GM12891 (cell line): Measurements from ENCODE around the gene CD276.

Source experiments
- DNase-seq: peaks from one replicate; pipeline ENCODE4 v3.0.0; 2011; ENCODE audit warnings: low spot score; ENCODE audit not compliant: insufficient read length
- FAIRE-seq: peaks from 2 replicates; lab custom pipeline; 2011; peaks lifted over from hg19 to GRCh38; lab: Jason Lieb, UNC
- PAX5 ChIP-seq: IDR thresholded peaks from 2 replicates; pipeline ENCODE4 v1.6.1; 2011; ENCODE audit warnings: low read length, moderate library complexity, mild to moderate bottlenecking; ENCODE audit not compliant: insufficient read depth, severe bottlenecking
- POLR2A ChIP-seq: IDR thresholded peaks from 2 replicates; pipeline ENCODE4 v1.6.1; 2011; ENCODE audit warnings: low read depth, low read length, control low read depth
- POLR2AphosphoS5 ChIP-seq: IDR thresholded peaks from 2 replicates; pipeline ENCODE4 v1.6.1; 2011; ENCODE audit warnings: low read depth, low read length, control low read depth
- POU2F2 ChIP-seq: IDR thresholded peaks from 2 replicates; pipeline ENCODE4 v1.6.1; 2011; ENCODE audit warnings: low read depth, mild to moderate bottlenecking, control low read depth, low read length, moderate library complexity
- SPI1 ChIP-seq: IDR thresholded peaks from 2 replicates; pipeline ENCODE4 v1.6.1; 2011; ENCODE audit warnings: low read depth, low read length, control low read depth
- TAF1 ChIP-seq: IDR thresholded peaks from 2 replicates; pipeline ENCODE4 v1.6.1; 2011; ENCODE audit warnings: low read depth, low read length, control low read depth

CD276 gene

DNA sequence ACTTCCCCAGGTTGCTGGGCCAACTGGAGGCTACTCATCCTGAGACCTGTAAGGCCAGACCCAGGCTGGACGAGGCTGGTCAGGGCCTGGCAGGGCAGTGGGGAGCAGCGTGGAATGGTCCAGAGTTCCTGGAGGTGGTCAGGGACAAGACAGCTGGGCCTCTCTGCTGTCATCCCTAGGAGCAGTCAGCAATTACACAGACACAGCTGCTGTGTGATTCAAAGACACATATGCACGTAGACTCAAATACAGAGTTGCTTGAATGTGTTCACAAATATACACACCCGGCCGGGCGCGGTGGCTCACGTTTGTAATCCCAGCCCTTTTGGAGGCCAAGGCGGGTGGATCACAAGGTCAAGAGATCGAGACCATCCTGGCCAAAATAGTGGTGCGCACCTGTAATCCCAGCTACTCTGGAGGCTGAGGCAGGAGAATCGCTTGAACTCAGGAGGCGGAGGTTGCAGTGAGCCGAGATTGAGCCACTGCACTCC is 1.5 kb upstream of the CD276 start:
- FAIRE-seq (no peak), DNase-seq (no peak)
- TF ChIP-seq POLR2A (no peak), PAX5 (no peak), SPI1 (no peak), TAF1 (no peak), POLR2AphosphoS5 (no peak), POU2F2 (no peak)

- DNase-seq (no peak), FAIRE-seq (peak; percentile 31)
- no peak for TF ChIP-seq TAF1
- no peak for TF ChIP-seq SPI1
- TF ChIP-seq POU2F2 = no peak
- TF ChIP-seq POLR2AphosphoS5 = no peak
- TF ChIP-seq POLR2A = no peak
- no peak for TF ChIP-seq PAX5
These were observed 866 bp upstream of the CD276 start for GRCh38 chr15:73683257-73683776.

- no peak for FAIRE-seq
- TF ChIP-seq TAF1 (no peak), SPI1 (no peak), POLR2AphosphoS5 (no peak), POU2F2 (no peak), PAX5 (no peak), POLR2A (no peak)
- peak; percentile 30 for DNase-seq
These were observed 635 bp downstream of the CD276 start for GRCh38 chr15:73684581-73685455.

GRCh38 chr15:73685981-73686380 is 1.8 kb downstream of the CD276 start:
- no peak for TF ChIP-seq POLR2A
- TF ChIP-seq POLR2AphosphoS5 = no peak
- no peak for TF ChIP-seq POU2F2
- no peak for TF ChIP-seq SPI1
- no peak for TF ChIP-seq TAF1
- no peak for TF ChIP-seq PAX5
- DNase-seq = no peak
- no peak for FAIRE-seq

DNA sequence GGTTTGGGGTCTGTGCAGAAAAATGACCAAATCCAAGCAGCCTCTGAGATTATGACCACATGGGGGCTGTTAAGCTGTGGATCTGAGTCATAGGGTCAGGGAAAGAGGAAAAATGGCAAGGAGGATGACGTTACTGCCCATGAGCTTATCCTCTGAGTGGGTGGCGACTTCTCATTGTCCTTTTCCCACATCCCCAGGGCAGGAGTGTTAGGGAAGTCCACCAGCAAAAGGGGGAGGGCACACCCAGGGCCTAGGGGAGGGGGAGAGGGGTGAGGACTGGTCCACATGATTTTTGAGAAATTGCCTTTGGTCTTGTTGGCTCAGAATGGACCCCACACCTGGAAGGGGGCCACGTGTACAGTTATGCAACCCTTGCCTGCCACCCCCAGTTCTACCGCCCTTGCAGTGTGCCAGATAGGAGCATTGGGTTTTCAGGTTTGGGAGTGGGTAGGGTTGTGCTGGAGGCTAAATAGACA is 2.6 kb downstream of the CD276 start:
- DNase-seq = no peak
- no peak for FAIRE-seq

GRCh38 chr15:73687351-73687750 is 3.2 kb downstream of the CD276 start:
- no peak for TF ChIP-seq POU2F2
- no peak for TF ChIP-seq SPI1
- TF ChIP-seq POLR2AphosphoS5 = no peak
- no peak for DNase-seq
- no peak for FAIRE-seq

More for the DNA sequence above, 2.6 kb downstream of the CD276 start:
- TF ChIP-seq PAX5 (no peak), TAF1 (no peak), POU2F2 (no peak), SPI1 (no peak), POLR2A (no peak), POLR2AphosphoS5 (no peak)

- no peak for FAIRE-seq
- TF ChIP-seq POU2F2 (no peak), TAF1 (no peak), POLR2A (no peak), POLR2AphosphoS5 (no peak), PAX5 (no peak), SPI1 (no peak)
These were observed 4.3 kb downstream of the CD276 start for GRCh38 chr15:73688455-73688854.

GRCh38 chr15:73691396-73691795 is 7.2 kb downstream of the CD276 start:
- no peak for DNase-seq
- no peak for FAIRE-seq
- no peak for TF ChIP-seq POLR2AphosphoS5
- TF ChIP-seq TAF1 = no peak
- TF ChIP-seq PAX5 = no peak
- TF ChIP-seq POLR2A = no peak
- TF ChIP-seq SPI1 = no peak
- TF ChIP-seq POU2F2 = no peak

More at GRCh38 chr15:73688455-73688854, 4.3 kb downstream of the CD276 start:
- no peak for DNase-seq

DNA sequence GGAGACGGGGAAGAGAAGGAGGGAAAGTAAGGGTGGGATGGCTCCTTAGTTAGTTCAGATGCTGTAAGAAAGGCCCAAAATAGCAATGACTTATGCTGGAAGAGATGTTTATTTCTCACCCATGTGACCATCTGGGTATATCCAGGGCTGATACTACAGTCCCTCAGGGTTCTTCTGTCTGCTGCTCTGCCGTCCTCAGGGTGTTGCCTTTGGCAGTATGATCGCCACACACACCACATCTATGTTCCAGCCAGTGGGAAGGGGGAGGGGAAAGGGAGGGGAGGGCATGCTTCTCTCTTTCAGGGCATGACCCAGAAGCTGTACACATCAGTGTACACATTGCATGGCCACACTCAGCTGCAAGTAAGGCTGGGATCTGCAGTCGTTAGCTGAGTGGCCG is 10.2 kb downstream of the CD276 start:
- no peak for FAIRE-seq
- TF ChIP-seq TAF1 = no peak
- no peak for TF ChIP-seq PAX5
- DNase-seq = no peak
